IPS DF 6.9 (cell line): Measurements from ENCODE around the gene UHRF1.

Experiments used
- DNase-seq: peaks from one replicate; pipeline ENCODE4 v3.0.0-alpha.2; 2013; ENCODE audit warnings: low read depth, low spot score
- H3K27ac ChIP-seq: one replicate; pipeline ENCODE4 v1.5.1; 2013; ENCODE audit warnings: low read length, control low read depth
- H3K27me3 ChIP-seq: 2 replicates; pipeline ENCODE4 v1.6.1; 2013; ENCODE audit warnings: mild to moderate bottlenecking, low read length; ENCODE audit not compliant: control insufficient read depth, insufficient read depth
- H3K36me3 ChIP-seq: 2 replicates; pipeline ENCODE4 v1.6.1; 2013; ENCODE audit warnings: low read length; ENCODE audit not compliant: control insufficient read depth, insufficient read depth
- H3K4me1 ChIP-seq: 2 replicates; pipeline ENCODE4 v1.6.1; 2013; ENCODE audit warnings: low read length; ENCODE audit not compliant: control insufficient read depth, insufficient read depth
- H3K4me3 ChIP-seq: 2 replicates; pipeline ENCODE4 v1.5.1; 2013; ENCODE audit warnings: mild to moderate bottlenecking, low read length
- H3K9me3 ChIP-seq: 2 replicates; pipeline ENCODE4 v1.6.1; 2013; ENCODE audit warnings: low read length, inconsistent platforms; ENCODE audit not compliant: control insufficient read depth, insufficient read depth
- WGBS: extraction: QIAGEN DNeasy Blood & Tissue Kit; methylation state at CpG from one replicate; pipeline ENCODE4 v1.1.7; 2013; ENCODE audit warnings: mixed read lengths, missing lambda C conversion rate; ENCODE audit not compliant: insufficient read length, insufficient coverage; 5-methylcytosine and 5-hydroxymethylcytosine counted together

Gene UHRF1

DNA sequence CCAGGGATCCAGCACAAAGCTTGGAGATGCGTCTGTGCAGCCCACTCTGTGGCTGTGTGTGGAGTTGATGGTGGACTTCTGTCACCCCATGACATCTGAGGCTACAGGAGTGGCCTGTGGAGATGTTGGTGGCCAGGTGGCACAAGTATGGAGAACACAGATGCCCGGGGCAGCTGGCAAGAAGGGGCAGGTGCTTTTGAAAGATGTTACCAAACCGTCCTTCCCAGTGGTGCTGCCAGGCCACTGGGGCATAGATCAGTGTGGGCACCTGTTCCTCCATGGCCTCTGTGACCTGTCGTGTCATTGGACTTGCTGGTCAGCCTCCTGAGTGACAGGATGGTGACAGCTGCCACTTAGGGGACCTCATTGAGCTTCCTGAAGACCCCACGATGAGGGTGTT is 95.8 kb downstream of the UHRF1 start:
- Histone ChIP-seq H3K27ac (no peak overlapping the region), H3K9me3 (no peaks in the 10 kb centered on the region), H3K4me3 (no peak overlapping the region), H3K27me3 (no peaks in the 10 kb centered on the region), H3K4me1 (no peaks in the 10 kb centered on the region), H3K36me3 (no peaks in the 10 kb centered on the region)
- WGBS: no CpG with 5 or more reads among the region's 5 CpGs
- DNase-seq: no peak

DNA sequence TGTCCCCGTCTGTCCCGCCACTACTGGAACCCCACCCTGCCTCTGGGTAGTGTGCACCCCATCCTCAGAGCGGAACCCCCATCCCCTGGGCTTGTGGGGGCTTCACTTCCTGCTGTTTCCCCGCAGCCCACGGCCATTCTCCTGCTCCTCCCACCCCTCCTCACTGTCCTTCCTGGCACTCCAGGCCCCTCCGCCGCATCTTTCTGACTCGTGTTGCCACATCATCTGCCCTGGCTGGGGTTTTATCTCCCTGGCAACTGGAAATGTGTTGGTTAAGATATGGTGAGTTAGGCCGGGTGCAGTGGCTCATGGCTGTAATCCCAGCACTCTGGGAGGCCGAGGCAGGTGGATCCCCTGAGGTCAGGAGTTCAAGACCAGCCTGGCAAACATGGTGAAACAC is 96.9 kb downstream of the UHRF1 start:
- Histone ChIP-seq H3K9me3 (no peaks in the 10 kb centered on the region), H3K36me3 (no peaks in the 10 kb centered on the region), H3K4me1 (no peaks in the 10 kb centered on the region), H3K27ac (no peak overlapping the region), H3K4me3 (no peak overlapping the region), H3K27me3 (no peaks in the 10 kb centered on the region)
- DNase-seq: no peak
- WGBS: no CpG with 5 or more reads among the region's 10 CpGs

DNA sequence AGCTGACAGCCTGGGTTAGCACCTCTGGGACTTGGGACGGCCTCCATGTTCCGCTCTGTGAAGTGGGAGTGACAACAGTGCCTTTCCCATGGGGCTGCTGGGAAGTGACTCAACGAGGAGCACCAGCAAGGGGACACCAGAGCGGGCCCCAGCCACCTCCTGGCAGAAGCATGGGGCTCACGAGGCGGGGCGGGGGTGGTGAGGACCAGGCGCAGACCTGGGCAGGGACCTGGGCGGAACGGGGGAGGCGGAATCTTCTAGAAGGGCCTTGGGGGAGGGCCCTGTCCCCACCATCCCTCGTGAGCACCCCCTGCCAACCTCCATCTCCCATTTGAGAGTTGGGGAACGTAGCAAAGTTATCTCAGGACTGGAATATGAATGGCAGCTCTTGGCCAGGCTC is 97.5 kb downstream of the UHRF1 start:
- H3K36me3 ChIP-seq: no peaks in the 10 kb centered on the region
- no peak for DNase-seq

More for the DNA sequence above, 97.5 kb downstream of the UHRF1 start:
- Histone ChIP-seq H3K27me3 (no peaks in the 10 kb centered on the region), H3K9me3 (no peaks in the 10 kb centered on the region), H3K4me3 (no peak overlapping the region), H3K27ac (no peak overlapping the region), H3K4me1 (no peaks in the 10 kb centered on the region)
- no CpG with 5 or more reads among the region's 13 CpGs for WGBS
